GM23338 (cell line): ENCODE data around the gene MTX2. TPM values are rescaled to one million over a fixed set of nuclear protein-coding genes. Genes with fewer than 3 reads are reported as not detected.
A peak's percentile ranks its signal among the peaks of the same experiment; 100 is the strongest.

Experiments used
- ATAC-seq: fragments of 200-7000 bp; cut with Tn5 transposase; 3 replicates; pipeline ENCODE4 v1.9.1; 2020
- DNase-seq: peaks from one replicate; pipeline ENCODE4 v3.0.0-alpha.2; 2015; ENCODE audit warnings: low spot score
- H2AFZ ChIP-seq: fragments of 200-600 bp; sonication (generic); 2 replicates; pipeline ENCODE4 v1.8.0; 2016; ENCODE audit warnings: antibody characterized with exemption, mild to moderate bottlenecking, moderate library complexity
- H3F3A ChIP-seq: fragments of 200-600 bp; sonication (generic); replicated peaks from 2 replicates; pipeline ENCODE4 v1.8.0; 2017; ENCODE audit warnings: antibody characterized with exemption, mixed run types, low read depth
- H3K27ac ChIP-seq: fragments of 200-600 bp; sonication (generic); 2 replicates; pipeline ENCODE4 v1.6.1; 2016; ENCODE audit warnings: low read depth
- H3K27me3 ChIP-seq: fragments of 200-600 bp; sonication (generic); 2 replicates; pipeline ENCODE4 v1.8.0; 2016; ENCODE audit warnings: mild to moderate bottlenecking, mixed run types, moderate library complexity; ENCODE audit not compliant: insufficient read depth
- H3K36me3 ChIP-seq: fragments of 200-600 bp; sonication (generic); 2 replicates; pipeline ENCODE4 v1.8.0; 2016; ENCODE audit warnings: mild to moderate bottlenecking; ENCODE audit not compliant: insufficient read depth
- H3K4me1 ChIP-seq: fragments of 200-600 bp; sonication (generic); 2 replicates; pipeline ENCODE4 v1.8.0; 2016; ENCODE audit warnings: mild to moderate bottlenecking, moderate library complexity; ENCODE audit not compliant: insufficient read depth
- H3K4me2 ChIP-seq: fragments of 200-600 bp; sonication (generic); 2 replicates; pipeline ENCODE4 v1.7.1; 2017; ENCODE audit warnings: mixed run types
- H3K4me3 ChIP-seq: fragments of 200-600 bp; sonication (generic); 2 replicates; pipeline ENCODE4 v1.6.1; 2016; ENCODE audit warnings: mixed run types
- H3K79me2 ChIP-seq: fragments of 200-600 bp; sonication (generic); replicated peaks from 2 replicates; pipeline ENCODE4 v1.8.0; 2017; ENCODE audit warnings: mild to moderate bottlenecking; ENCODE audit not compliant: insufficient read depth
- H3K9me2 ChIP-seq: fragments of 200-600 bp; sonication (generic); 2 replicates; pipeline ENCODE4 v1.8.0; 2017; ENCODE audit not compliant: insufficient read depth
- H4K20me1 ChIP-seq: fragments of 200-600 bp; sonication (generic); replicated peaks from 2 replicates; pipeline ENCODE4 v1.8.0; 2017; ENCODE audit warnings: mild to moderate bottlenecking; ENCODE audit not compliant: insufficient read depth
- H3K27ac Mint-ChIP-seq: 2 replicates; pipeline ENCODE4 v1.8.0; 2020; ENCODE audit warnings: inconsistent platforms, mild to moderate bottlenecking, moderate library complexity, mixed read lengths
- H3K27me3 Mint-ChIP-seq: 3 replicates; pipeline ENCODE4 v1.8.0; 2022; ENCODE audit warnings: low read depth, mild to moderate bottlenecking, moderate library complexity, mixed read lengths, inconsistent platforms; ENCODE audit not compliant: insufficient read depth, poor library complexity
- H3K36me3 Mint-ChIP-seq: 3 replicates; pipeline ENCODE4 v1.8.0; 2021; ENCODE audit warnings: low read depth, mild to moderate bottlenecking, inconsistent platforms, moderate library complexity, mixed read lengths
- H3K4me1 Mint-ChIP-seq: 3 replicates; pipeline ENCODE4 v1.8.0; 2020; ENCODE audit warnings: mild to moderate bottlenecking, inconsistent platforms, mixed read lengths
- H3K4me3 Mint-ChIP-seq: 3 replicates; pipeline ENCODE4 v1.8.0; 2021; ENCODE audit warnings: moderate library complexity, mild to moderate bottlenecking, inconsistent platforms, mixed read lengths
- H3K9me3 Mint-ChIP-seq: 3 replicates; pipeline ENCODE4 v1.8.0; 2020; ENCODE audit warnings: moderate library complexity, mild to moderate bottlenecking, inconsistent platforms, mixed read lengths
- EZH2 ChIP-seq: fragments of 200-600 bp; sonication (generic); IDR thresholded peaks from one replicate; pipeline ENCODE4 v1.8.0; 2017; ENCODE audit warnings: antibody characterized with exemption, mild to moderate bottlenecking, low read depth; ENCODE audit not compliant: unreplicated experiment
- EZH2phosphoT487 ChIP-seq: fragments of 200-600 bp; sonication (generic); IDR thresholded peaks from one replicate; pipeline ENCODE4 v1.8.1; 2018; ENCODE audit warnings: antibody characterized with exemption; ENCODE audit not compliant: unreplicated experiment
- POLR2AphosphoS5 ChIP-seq: IDR thresholded peaks from 2 replicates; pipeline ENCODE4 v1.6.1; 2016; ENCODE audit warnings: antibody characterized with exemption, low read depth
- STAT1 ChIP-seq: IDR thresholded peaks from one replicate; pipeline ENCODE4 v1.6.1; 2016; ENCODE audit warnings: antibody characterized with exemption; ENCODE audit not compliant: unreplicated experiment
- ZNF114 ChIP-seq: fragments of 250-450 bp; sonication (Bioruptor Pico); IDR thresholded peaks from 2 replicates; pipeline ENCODE4 v1.5.0; 2020; ENCODE audit warnings: mild to moderate bottlenecking, moderate library complexity
- ZNF331 ChIP-seq: fragments of 250-450 bp; sonication (Bioruptor Pico); IDR thresholded peaks from 2 replicates; pipeline ENCODE4 v1.5.0; 2020; ENCODE audit warnings: low read depth, mild to moderate bottlenecking, moderate library complexity
- polyA plus RNA-seq: library from polyadenylated mRNA; unstranded; fragments of >200 nt; fragmentation: Nextera tagmentation; extraction: Ambion mirVana; gene quantifications from 2 replicates; pipeline ENCODE4 v1.2.1, GENCODE V29; 2016
- total RNA-seq: library from RNA; depleted of rRNA; stranded (reverse); fragments of >200 nt; shearing (Covaris generic); gene quantifications from 2 replicates; pipeline ENCODE4 v1.2.3, GENCODE V29; 2014
- TF ChIP-seq, protein P1 (sequence below), 2 experiments: fragments of 200-600 bp in 1 of 2; sonication (generic) in 1 of 2; conservative IDR thresholded peaks; 2 replicates each; pipeline versions ENCODE4 v1.5.1 to v1.6.1; 2016 to 2017; ENCODE audit warnings: antibody characterized with exemption in 2 of 2, low read depth in 2 of 2, mild to moderate bottlenecking in 2 of 2, moderate library complexity in 1 of 2
- TF ChIP-seq, protein P2 (sequence below): IDR thresholded peaks from 2 replicates; pipeline ENCODE4 v1.6.1; 2016; ENCODE audit warnings: antibody characterized with exemption

MTX2 gene
- total and polyA plus RNA-seq, 2 experiments from 2014 or later, result 37.5 to 81.7 TPM

DNA sequence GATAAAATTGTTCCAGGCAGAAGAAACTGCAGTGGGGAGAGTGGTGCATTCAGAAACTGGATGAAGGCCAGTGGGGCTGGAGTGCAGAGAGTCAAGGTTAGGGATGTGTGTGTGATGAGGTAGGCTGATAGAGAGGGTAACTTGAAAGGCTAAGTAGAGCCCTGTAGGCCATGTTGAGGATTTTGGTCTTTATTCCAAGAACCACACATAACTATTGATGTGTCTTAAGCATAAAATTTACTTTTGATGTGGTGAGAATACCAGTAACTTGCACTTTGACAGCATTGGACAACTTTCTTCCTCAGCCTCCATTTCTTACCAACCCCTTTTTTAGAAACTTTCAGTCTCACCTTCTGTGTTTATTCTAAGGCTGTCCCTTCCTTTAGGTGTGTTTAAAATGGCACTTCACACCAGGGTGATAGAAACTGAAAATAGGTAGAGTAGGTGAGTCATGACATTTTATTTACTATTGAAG lies 22.6 kb downstream of the MTX2 start:
- Histone ChIP-seq H3K27ac (no peak overlapping the region), H3K36me3 (no peaks in the 10 kb centered on the region), H2AFZ (no peak overlapping the region), H3K27me3 (no peaks in the 10 kb centered on the region), H3K4me3 (no peak overlapping the region), H3K79me2 (peaks cover 93% of the 10 kb centered on the region), H3K9me2 (no peaks in the 10 kb centered on the region), H3K4me2 (no peak overlapping the region), H3F3A (no peaks in the 10 kb centered on the region), H3K4me1 (peaks cover 3% of the 10 kb centered on the region; the same call in 1 of the 2 replicates), H4K20me1 (peaks cover 41% of the 10 kb centered on the region)
- TF ChIP-seq STAT1 (no peak), ZNF114 (CRISPR knock-in tag) (no peak)
- TF ChIP-seq, protein P1, sequence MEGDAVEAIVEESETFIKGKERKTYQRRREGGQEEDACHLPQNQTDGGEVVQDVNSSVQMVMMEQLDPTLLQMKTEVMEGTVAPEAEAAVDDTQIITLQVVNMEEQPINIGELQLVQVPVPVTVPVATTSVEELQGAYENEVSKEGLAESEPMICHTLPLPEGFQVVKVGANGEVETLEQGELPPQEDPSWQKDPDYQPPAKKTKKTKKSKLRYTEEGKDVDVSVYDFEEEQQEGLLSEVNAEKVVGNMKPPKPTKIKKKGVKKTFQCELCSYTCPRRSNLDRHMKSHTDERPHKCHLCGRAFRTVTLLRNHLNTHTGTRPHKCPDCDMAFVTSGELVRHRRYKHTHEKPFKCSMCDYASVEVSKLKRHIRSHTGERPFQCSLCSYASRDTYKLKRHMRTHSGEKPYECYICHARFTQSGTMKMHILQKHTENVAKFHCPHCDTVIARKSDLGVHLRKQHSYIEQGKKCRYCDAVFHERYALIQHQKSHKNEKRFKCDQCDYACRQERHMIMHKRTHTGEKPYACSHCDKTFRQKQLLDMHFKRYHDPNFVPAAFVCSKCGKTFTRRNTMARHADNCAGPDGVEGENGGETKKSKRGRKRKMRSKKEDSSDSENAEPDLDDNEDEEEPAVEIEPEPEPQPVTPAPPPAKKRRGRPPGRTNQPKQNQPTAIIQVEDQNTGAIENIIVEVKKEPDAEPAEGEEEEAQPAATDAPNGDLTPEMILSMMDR (conservative IDR thresholded peaks at IDR 0.05; ENCODE audit: low read depth in 2 of 2), result no peak
- peak; percentile 73 for ATAC-seq
- H3K36me3 Mint-ChIP-seq, result no peaks in the 10 kb centered on the region
- peaks cover 30% of the 10 kb centered on the region for H3K4me1 Mint-ChIP-seq
- DNase-seq, result no peak
- H3K9me3 Mint-ChIP-seq, result no peaks in the 10 kb centered on the region; the same call in 2 of the 3 replicates
- H3K4me3 Mint-ChIP-seq, result no peak overlapping the region
- no peak overlapping the region; the same call in 1 of the 2 replicates for H3K27ac Mint-ChIP-seq
- no peaks in the 10 kb centered on the region for H3K27me3 Mint-ChIP-seq

DNA sequence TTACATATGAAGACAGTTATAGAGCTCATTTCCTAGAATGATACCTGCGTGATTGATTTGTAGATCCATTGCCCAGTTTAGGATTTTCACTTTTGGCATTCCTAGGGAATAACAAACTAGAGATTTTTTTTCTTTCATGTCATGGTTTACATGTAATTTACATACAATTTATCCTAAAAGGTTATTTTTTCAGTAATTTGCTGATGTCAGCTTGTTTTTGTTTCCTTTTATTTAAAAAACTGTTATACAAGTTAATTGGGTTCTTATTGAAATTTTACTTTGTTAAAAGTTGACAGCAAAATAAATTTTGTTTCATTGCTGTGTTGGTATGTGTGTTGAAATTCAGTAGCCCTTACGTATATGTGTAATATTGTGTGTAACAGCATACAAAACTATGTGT lies 23.4 kb downstream of the MTX2 start:
- Histone ChIP-seq H3K27ac (no peak overlapping the region), H3K9me2 (no peaks in the 10 kb centered on the region), H4K20me1 (peaks cover 46% of the 10 kb centered on the region), H3F3A (no peaks in the 10 kb centered on the region), H3K4me2 (no peak overlapping the region), H3K36me3 (no peaks in the 10 kb centered on the region), H3K27me3 (no peaks in the 10 kb centered on the region), H3K4me3 (no peak overlapping the region), H3K4me1 (peaks cover 3% of the 10 kb centered on the region; the same call in 1 of the 2 replicates), H3K79me2 (peaks cover 88% of the 10 kb centered on the region), H2AFZ (no peak overlapping the region)
- DNase-seq (no peak), ATAC-seq (no peak)
- Mint-ChIP-seq H3K9me3 (no peaks in the 10 kb centered on the region), H3K27ac (no peak overlapping the region), H3K27me3 (no peaks in the 10 kb centered on the region), H3K4me1 (peaks cover 30% of the 10 kb centered on the region), H3K36me3 (no peaks in the 10 kb centered on the region), H3K4me3 (no peak overlapping the region)
- TF ChIP-seq EZH2 (no peak), ZNF331 (CRISPR knock-in tag) (no peak), EZH2phosphoT487 (no peak), POLR2AphosphoS5 (no peak)
- TF ChIP-seq, protein P2, sequence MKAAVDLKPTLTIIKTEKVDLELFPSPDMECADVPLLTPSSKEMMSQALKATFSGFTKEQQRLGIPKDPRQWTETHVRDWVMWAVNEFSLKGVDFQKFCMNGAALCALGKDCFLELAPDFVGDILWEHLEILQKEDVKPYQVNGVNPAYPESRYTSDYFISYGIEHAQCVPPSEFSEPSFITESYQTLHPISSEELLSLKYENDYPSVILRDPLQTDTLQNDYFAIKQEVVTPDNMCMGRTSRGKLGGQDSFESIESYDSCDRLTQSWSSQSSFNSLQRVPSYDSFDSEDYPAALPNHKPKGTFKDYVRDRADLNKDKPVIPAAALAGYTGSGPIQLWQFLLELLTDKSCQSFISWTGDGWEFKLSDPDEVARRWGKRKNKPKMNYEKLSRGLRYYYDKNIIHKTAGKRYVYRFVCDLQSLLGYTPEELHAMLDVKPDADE, result no peak
